A673 (cell line): ENCODE measurements around the gene LRRD1. TPM values are rescaled to one million over a fixed set of nuclear protein-coding genes. Genes with fewer than 3 reads are reported as not detected.
"Not testable (repeated sequence)": the region's sequence is repeated elsewhere in the genome, so short reads cannot be mapped to it uniquely, and the experiment has no call there.

Source experiments
- BruUV-seq: library from RNA; stranded (reverse); fragments of 400-500 nt; replicated peaks from 2 replicates; lab custom pipeline; 2021; lab: Mats Ljungman, UMichigan
- CTCF ChIA-PET: fragments of 300-600 bp; sonication (Branson Sonifier 250); formaldehyde crosslinking; loops from one replicate; lab custom pipeline; 2022; ENCODE audit warnings: antibody characterized with exemption; lab: Charles Lee
- POLR2A ChIA-PET: fragments of 300-600 bp; sonication (Branson Sonifier 250); formaldehyde crosslinking; loops from one replicate; lab custom pipeline; 2022; ENCODE audit warnings: antibody characterized with exemption; ENCODE audit not compliant: low non-redundant PET; lab: Charles Lee
- DNase-seq: peaks from one replicate; pipeline ENCODE4 v3.0.0-alpha.2; 2015; ENCODE audit warnings: low spot score
- H3K27ac ChIP-seq: fragments of 200-600 bp; sonication (generic); 2 replicates; pipeline ENCODE4 v1.5.1; 2016; ENCODE audit warnings: mixed run types, low read depth, mild to moderate bottlenecking, mixed read lengths, antibody characterized with exemption, low read length; ENCODE audit not compliant: poor library complexity, severe bottlenecking
- H3K27me3 ChIP-seq: fragments of 200-600 bp; sonication (generic); replicated peaks from 2 replicates; pipeline ENCODE4 v1.6.1; 2017; ENCODE audit warnings: mixed run types, low read depth, mild to moderate bottlenecking, mixed read lengths, antibody characterized with exemption, low read length; ENCODE audit not compliant: insufficient read depth, poor library complexity
- H3K36me3 ChIP-seq: fragments of 200-600 bp; sonication (generic); 2 replicates; pipeline ENCODE4 v1.6.1; 2016; ENCODE audit warnings: mixed run types, mild to moderate bottlenecking, mixed read lengths, antibody characterized with exemption, low read length; ENCODE audit not compliant: insufficient read depth, poor library complexity, severe bottlenecking
- H3K4me1 ChIP-seq: fragments of 200-600 bp; sonication (generic); 2 replicates; pipeline ENCODE4 v1.6.1; 2017; ENCODE audit warnings: mixed run types, mild to moderate bottlenecking, mixed read lengths, antibody characterized with exemption, low read length; ENCODE audit not compliant: insufficient read depth, poor library complexity, severe bottlenecking
- H3K4me3 ChIP-seq: fragments of 200-600 bp; sonication (generic); 2 replicates; pipeline ENCODE4 v1.5.1; 2016; ENCODE audit warnings: low read depth, mixed run types, mild to moderate bottlenecking, mixed read lengths, low read length; ENCODE audit not compliant: poor library complexity, severe bottlenecking
- H3K9me3 ChIP-seq: fragments of 200-600 bp; sonication (generic); 2 replicates; pipeline ENCODE4 v1.6.1; 2016; ENCODE audit warnings: mixed run types, low read depth, mild to moderate bottlenecking, mixed read lengths, antibody characterized with exemption, low read length; ENCODE audit not compliant: poor library complexity, severe bottlenecking
- CTCF ChIP-seq: fragments of 300-800, 200-600 bp; sonication (generic); conservative IDR thresholded peaks from 2 replicates; pipeline ENCODE4 v1.5.1; 2017; ENCODE audit warnings: low read depth, mild to moderate bottlenecking, antibody characterized with exemption, low read length, moderate library complexity, mixed read lengths
- EZH2 ChIP-seq: fragments of 200-600 bp; sonication (generic); IDR thresholded peaks from 2 replicates; pipeline ENCODE4 v1.6.1; 2017; ENCODE audit warnings: borderline replicate concordance, low read depth, mild to moderate bottlenecking, mixed read lengths, antibody characterized with exemption, low read length; ENCODE audit not compliant: poor library complexity, severe bottlenecking
- intact Hi-C: fragments of 100-400 bp; cut with micrococcal nuclease; formaldehyde crosslinking; loops from one replicate; pipeline ENCODE4 v1.10.0; 2022; ENCODE audit not compliant: unreplicated experiment
- total RNA-seq: library from RNA; stranded (reverse); gene quantifications from 2 replicates; pipeline ENCODE4 v1.2.3, GENCODE V29; 2021

LRRD1 gene
- total RNA-seq, 1 experiment from 2014 or later, result not detected

DNA sequence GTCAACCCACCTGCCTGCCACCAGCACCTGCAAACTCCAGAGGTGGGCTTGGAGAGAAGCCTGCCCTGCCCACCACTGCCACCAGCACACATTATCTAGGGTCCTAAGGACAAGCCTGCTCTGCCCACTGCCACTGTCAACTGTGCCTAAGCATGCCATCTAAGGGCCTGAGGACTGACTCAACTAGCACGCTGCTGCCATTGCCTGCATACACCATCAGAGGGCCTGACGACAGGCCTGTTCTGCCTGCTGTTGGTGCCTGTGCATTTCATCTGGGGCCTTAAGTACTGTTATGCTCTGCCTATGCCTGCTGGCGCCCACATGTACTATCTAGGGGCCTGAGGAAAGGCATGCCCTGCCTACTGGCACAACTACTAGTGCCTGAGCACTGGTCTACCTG, 27.0 kb upstream of the LRRD1 start:
- H3K27ac ChIP-seq, result no peak overlapping the region
- peaks cover 14% of the 10 kb centered on the region for H3K9me3 ChIP-seq
- H3K4me3 ChIP-seq, result no peak overlapping the region
- no TSS peak for BruUV-seq
- CTCF ChIA-PET, result no interaction called here
- intact Hi-C loops, result no loop called here
- DNase-seq, result no peak
- no peaks in the 10 kb centered on the region for H3K4me1 ChIP-seq
- H3K27me3 ChIP-seq, result no peaks in the 10 kb centered on the region
- no peak for TF ChIP-seq CTCF
- TF ChIP-seq EZH2, result no peak
- POLR2A ChIA-PET, result no interaction called here
- H3K36me3 ChIP-seq, result peaks cover 26% of the 10 kb centered on the region

GRCh38 chr7:92200791-92201190, 21.8 kb upstream of the LRRD1 start:
- POLR2A ChIA-PET, result no interaction called here
- no TSS peak for BruUV-seq
- no peaks in the 10 kb centered on the region for H3K9me3 ChIP-seq
- intact Hi-C loops, result no loop called here
- TF ChIP-seq CTCF, result no peak
- TF ChIP-seq EZH2, result no peak
- H3K27me3 ChIP-seq, result no peaks in the 10 kb centered on the region
- H3K36me3 ChIP-seq, result peaks cover 19% of the 10 kb centered on the region
- CTCF ChIA-PET, result no interaction called here
- H3K27ac ChIP-seq, result no peak overlapping the region
- H3K4me1 ChIP-seq, result no peaks in the 10 kb centered on the region
- no peak for DNase-seq
- H3K4me3 ChIP-seq, result no peak overlapping the region

DNA sequence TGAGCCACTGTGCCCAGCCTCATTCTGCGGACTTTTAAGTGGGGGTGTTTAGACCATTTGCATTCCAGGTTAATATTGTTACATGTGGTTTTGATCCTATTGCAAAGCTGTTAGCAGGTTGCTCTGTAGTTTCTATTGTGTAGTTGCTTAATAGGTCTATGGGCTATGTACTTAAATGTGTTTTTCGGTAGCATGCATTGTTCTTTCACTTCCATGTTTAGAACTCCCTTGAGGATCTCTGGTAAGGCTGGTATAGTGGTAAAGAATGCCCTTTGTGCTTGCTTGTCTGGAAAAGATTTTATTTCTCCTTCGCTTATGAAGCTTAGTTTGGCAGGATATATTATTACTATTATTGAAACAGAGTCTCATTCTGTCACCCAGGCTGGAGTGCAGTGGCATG, 13.4 kb upstream of the LRRD1 start:
- Histone ChIP-seq H3K36me3 (peaks cover 6% of the 10 kb centered on the region), H3K9me3 (peaks cover 29% of the 10 kb centered on the region), H3K27me3 (no peaks in the 10 kb centered on the region), H3K4me1 (no peaks in the 10 kb centered on the region), H3K4me3 (no peak overlapping the region), H3K27ac (no peak overlapping the region)
- no TSS peak for BruUV-seq
- no peak for DNase-seq
- ChIA-PET CTCF (no interaction called here), POLR2A (no interaction called here)
- intact Hi-C loops, result no loop called here
- TF ChIP-seq EZH2 (no peak), CTCF (no peak)

GRCh38 chr7:92189246-92189645, 10.3 kb upstream of the LRRD1 start:
- H3K36me3 ChIP-seq, CTCF ChIA-PET, BruUV-seq, intact Hi-C loops, H3K4me1 ChIP-seq, H3K27ac ChIP-seq, H3K27me3 ChIP-seq, DNase-seq, H3K4me3 ChIP-seq, POLR2A ChIA-PET: not testable (repeated sequence)
- peaks cover 29% of the 10 kb centered on the region for H3K9me3 ChIP-seq

DNA sequence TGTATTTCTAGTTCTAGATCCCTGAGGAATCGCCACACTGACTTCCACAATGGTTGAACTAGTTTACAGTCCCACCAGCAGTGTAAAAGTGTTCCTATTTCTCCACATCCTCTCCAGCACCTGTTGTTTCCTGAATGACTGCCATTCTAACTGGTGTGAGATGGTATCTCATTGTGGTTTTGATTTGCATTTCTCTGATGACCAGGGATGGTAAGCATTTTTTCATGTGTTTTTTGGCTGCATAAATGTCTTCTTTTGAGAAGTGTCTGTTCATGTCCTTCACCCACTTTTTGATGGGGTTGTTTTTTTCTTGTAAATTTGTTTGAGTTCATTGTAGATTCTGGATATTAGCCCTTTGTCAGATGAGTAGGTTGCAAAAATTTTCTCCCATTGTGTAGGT, 5.4 kb upstream of the LRRD1 start:
- POLR2A ChIA-PET, H3K9me3 ChIP-seq, H3K27ac ChIP-seq, DNase-seq, intact Hi-C loops, H3K36me3 ChIP-seq, H3K4me3 ChIP-seq, CTCF ChIA-PET, H3K27me3 ChIP-seq, H3K4me1 ChIP-seq, BruUV-seq: not testable (repeated sequence)
